Activated CD4-positive, alpha-beta memory T cell treated with anti-CD3 and anti-CD28 coated beads, Interleukin-2, amount 10 ng/mL, durations not matched to agents 7 days and 5 days (primary cell): Measurements from ENCODE around the gene AMIGO1. TPM values are rescaled to one million over a fixed set of nuclear protein-coding genes. Genes with fewer than 3 reads are reported as not detected.

Experiments used
- CTCF ChIA-PET: fragments of 350-600 bp; sonication (Branson Sonifier 250); formaldehyde crosslinking; loops from one replicate; lab custom pipeline; 2021; ENCODE audit warnings: antibody characterized with exemption, inconsistent platforms; lab: Charles Lee
- POLR2A ChIA-PET: fragments of 350-600 bp; sonication (Branson Sonifier 250); formaldehyde crosslinking; loops from one replicate; lab custom pipeline; 2021; ENCODE audit warnings: antibody characterized with exemption; lab: Charles Lee
- DNase-seq: peaks from one replicate; pipeline ENCODE4 v3.0.0-alpha.2; 2020
- H3K27ac Mint-ChIP-seq: one replicate; pipeline ENCODE4 v1.8.0; 2021; ENCODE audit warnings: mild to moderate bottlenecking, mixed read lengths
- H3K27me3 Mint-ChIP-seq: one replicate; pipeline ENCODE4 v1.8.0; 2021; ENCODE audit warnings: mixed read lengths
- H3K36me3 Mint-ChIP-seq: one replicate; pipeline ENCODE4 v1.8.0; 2021; ENCODE audit warnings: low read depth, mixed read lengths
- H3K4me1 Mint-ChIP-seq: one replicate; pipeline ENCODE4 v1.8.0; 2021; ENCODE audit warnings: mixed read lengths
- H3K4me3 Mint-ChIP-seq: one replicate; pipeline ENCODE4 v1.8.0; 2021; ENCODE audit warnings: mild to moderate bottlenecking, mixed read lengths
- H3K9me3 Mint-ChIP-seq: one replicate; pipeline ENCODE4 v1.8.0; 2021; ENCODE audit warnings: mixed read lengths
- total RNA-seq, 2 experiments: library from RNA; stranded (reverse); gene quantifications; one replicate each; pipeline ENCODE4 v1.2.3, GENCODE V29; 2021

The AMIGO1 gene
- total RNA-seq, 2 experiments from 2014 or later: 1.2 to 1.3 TPM

GRCh38 chr1:109499081-109499480 lies 10.4 kb downstream of the AMIGO1 start:
- CTCF ChIA-PET: interaction anchor here (0.6 to 25.9 kb wide), 10 partner anchors 9 to 482 kb away, joined by 3 to 779 read pairs (median 4); partner anchors contain the start of genes ATXN7L2, GNAI3 and GPR61
- H3K9me3 Mint-ChIP-seq: no peaks in the 10 kb centered on the region
- H3K27me3 Mint-ChIP-seq: no peaks in the 10 kb centered on the region
- H3K4me3 Mint-ChIP-seq: no peak overlapping the region
- no peak for DNase-seq
- no peak overlapping the region for H3K27ac Mint-ChIP-seq
- H3K4me1 Mint-ChIP-seq: peaks cover 87% of the 10 kb centered on the region
- peaks cover 41% of the 10 kb centered on the region for H3K36me3 Mint-ChIP-seq
- POLR2A ChIA-PET: interaction anchor here (1.6 to 8.1 kb wide), 3 partner anchors 15 to 49 kb away, joined by 5 to 64 read pairs (median 24); partner anchors contain the start of genes ATXN7L2 and GNAI3

GRCh38 chr1:109498161-109498801 lies 11.2 kb downstream of the AMIGO1 start:
- no peak for DNase-seq
- Mint-ChIP-seq H3K27ac (peak overlapping the region; percentile 3), H3K9me3 (no peaks in the 10 kb centered on the region), H3K4me3 (no peak overlapping the region), H3K27me3 (no peaks in the 10 kb centered on the region), H3K36me3 (peaks cover 42% of the 10 kb centered on the region), H3K4me1 (peaks cover 82% of the 10 kb centered on the region)
- CTCF ChIA-PET: interaction anchor here (0.7 to 25.9 kb wide), 11 partner anchors 8 to 481 kb away, joined by 3 to 779 read pairs (median 4); partner anchors contain the start of genes AMIGO1, ATXN7L2, GNAI3 and GPR61
- POLR2A ChIA-PET: interaction anchor here (0.7 to 8.1 kb wide), 5 partner anchors 14 to 73 kb away, joined by 4 to 64 read pairs (median 10); partner anchors contain the start of gene ATXN7L2

- Mint-ChIP-seq H3K4me3 (no peak overlapping the region), H3K4me1 (peaks cover 78% of the 10 kb centered on the region), H3K27ac (no peak overlapping the region), H3K9me3 (no peaks in the 10 kb centered on the region), H3K27me3 (no peaks in the 10 kb centered on the region), H3K36me3 (peaks cover 42% of the 10 kb centered on the region)
- no peak for DNase-seq
- CTCF ChIA-PET: interaction anchor here (0.8 to 25.9 kb wide), 8 partner anchors 8 to 218 kb away, joined by 3 to 779 read pairs (median 4); partner anchors contain the start of genes AMIGO1, ATXN7L2, GPR61 and PSRC1
- POLR2A ChIA-PET: interaction anchor here (0.7 to 8.1 kb wide), 7 partner anchors 12 to 72 kb away, joined by 3 to 64 read pairs (median 4); partner anchors contain the start of genes AMIGO1 and ATXN7L2
Observed at GRCh38 chr1:109497449-109498160, 11.9 kb downstream of the AMIGO1 start.

- peaks cover 39% of the 10 kb centered on the region for H3K36me3 Mint-ChIP-seq
- DNase-seq: no peak
- peak overlapping the region; percentile 96 for H3K4me3 Mint-ChIP-seq
- no peaks in the 10 kb centered on the region for H3K9me3 Mint-ChIP-seq
- no peak overlapping the region for H3K27ac Mint-ChIP-seq
- H3K27me3 Mint-ChIP-seq: no peaks in the 10 kb centered on the region
- ChIA-PET POLR2A (interaction anchor here (1.1 to 8.1 kb wide), 3 partner anchors 11 to 145 kb away, joined by 3 to 64 read pairs (median 6); partner anchors contain the start of genes ATXN7L2 and GNAI3), CTCF (interaction anchor here (1.1 to 25.9 kb wide), 4 partner anchors 11 to 40 kb away, joined by 3 to 779 read pairs (median 95); partner anchors contain the start of genes AMIGO1, ATXN7L2 and GPR61)
- H3K4me1 Mint-ChIP-seq: peaks cover 60% of the 10 kb centered on the region
Observed at GRCh38 chr1:109495738-109496137, 13.8 kb downstream of the AMIGO1 start.

- Mint-ChIP-seq H3K4me3 (peak within 1 kb of the TSS; percentile 96), H3K9me3 (no peaks in the 10 kb centered on the region), H3K4me1 (peaks cover 42% of the 10 kb centered on the region), H3K36me3 (peaks cover 32% of the 10 kb centered on the region), H3K27ac (peak within 1 kb of the TSS; percentile 82), H3K27me3 (no peaks in the 10 kb centered on the region)
- DNase-seq: peak; percentile 91
- POLR2A ChIA-PET: interaction anchor here (0.8 to 8.1 kb wide), 14 partner anchors 9 to 147 kb away, joined by 3 to 64 read pairs (median 6); partner anchors contain the start of genes ATXN7L2, GNAI3 and PSMA5
- CTCF ChIA-PET: interaction anchor here (0.6 to 25.9 kb wide), 23 partner anchors 10 to 687 kb away, joined by 3 to 779 read pairs (median 3); partner anchors contain the start of genes AMIGO1, ATXN7L2, GNAI3 and GPR61
Observed at GRCh38 chr1:109493805-109494539, 15.6 kb downstream of the AMIGO1 start, which contains the start of gene CYB561D1. CYB561D1 (plus strand) TSS chr1:109494094; CDS start chr1:109494140, 46 bp downstream.

- CTCF ChIA-PET: interaction anchor here (0.6 to 25.9 kb wide), 15 partner anchors 9 to 687 kb away, joined by 3 to 779 read pairs (median 4); partner anchors contain the start of genes AMIGO1, ATXN7L2, GNAI3 and GPR61
- POLR2A ChIA-PET: interaction anchor here (1.1 to 8.1 kb wide), 10 partner anchors 9 to 147 kb away, joined by 3 to 64 read pairs (median 12); partner anchors contain the start of genes ATXN7L2, GNAI3 and PSMA5
Observed at GRCh38 chr1:109493227-109493626, 16.3 kb downstream of the AMIGO1 start.

GRCh38 chr1:109492779-109493178 lies 16.7 kb downstream of the AMIGO1 start:
- H3K36me3 Mint-ChIP-seq: peaks cover 28% of the 10 kb centered on the region
- DNase-seq: no peak
- ChIA-PET CTCF (interaction anchor here (0.7 to 25.9 kb wide), 12 partner anchors 7 to 269 kb away, joined by 3 to 779 read pairs (median 6); partner anchors contain the start of genes AMIGO1, ATXN7L2, GNAI3 and GPR61), POLR2A (interaction anchor here (1.1 to 8.1 kb wide), 8 partner anchors 9 to 67 kb away, joined by 3 to 64 read pairs (median 15); partner anchors contain the start of genes ATXN7L2, GNAI3 and PSMA5)
- H3K27me3 Mint-ChIP-seq: no peaks in the 10 kb centered on the region
- H3K4me1 Mint-ChIP-seq: peaks cover 36% of the 10 kb centered on the region
- H3K9me3 Mint-ChIP-seq: no peaks in the 10 kb centered on the region
- H3K4me3 Mint-ChIP-seq: no peak overlapping the region
- H3K27ac Mint-ChIP-seq: no peak overlapping the region

More at GRCh38 chr1:109493227-109493626, 16.3 kb downstream of the AMIGO1 start:
- Mint-ChIP-seq H3K9me3 (no peaks in the 10 kb centered on the region), H3K36me3 (peaks cover 31% of the 10 kb centered on the region), H3K27ac (no peak overlapping the region), H3K4me3 (peak overlapping the region; percentile 96), H3K4me1 (peaks cover 39% of the 10 kb centered on the region), H3K27me3 (no peaks in the 10 kb centered on the region)
- DNase-seq: no peak

GRCh38 chr1:109491372-109491771 lies 18.2 kb downstream of the AMIGO1 start:
- CTCF ChIA-PET: interaction anchor here (0.7 to 25.9 kb wide), 9 partner anchors 7 to 129 kb away, joined by 3 to 779 read pairs (median 11); partner anchors contain the start of genes AMIGO1, ATXN7L2, GNAI3 and GPR61

GRCh38 chr1:109490934-109491302 lies 18.6 kb downstream of the AMIGO1 start:
- H3K27ac Mint-ChIP-seq: no peak overlapping the region
- H3K36me3 Mint-ChIP-seq: peaks cover 13% of the 10 kb centered on the region
- H3K9me3 Mint-ChIP-seq: no peaks in the 10 kb centered on the region

More at GRCh38 chr1:109491372-109491771, 18.2 kb downstream of the AMIGO1 start:
- POLR2A ChIA-PET: interaction anchor here (0.7 to 8.1 kb wide), 8 partner anchors 7 to 66 kb away, joined by 3 to 64 read pairs (median 6); partner anchors contain the start of genes ATXN7L2, GNAI3 and PSMA5
- Mint-ChIP-seq H3K36me3 (peaks cover 18% of the 10 kb centered on the region), H3K27ac (no peak overlapping the region), H3K9me3 (no peaks in the 10 kb centered on the region), H3K4me1 (peaks cover 29% of the 10 kb centered on the region), H3K4me3 (no peak overlapping the region), H3K27me3 (no peaks in the 10 kb centered on the region)
- no peak for DNase-seq

GRCh38 chr1:109490029-109490933 lies 19.2 kb downstream of the AMIGO1 start:
- Mint-ChIP-seq H3K9me3 (no peaks in the 10 kb centered on the region), H3K4me1 (peaks cover 22% of the 10 kb centered on the region), H3K27ac (no peak overlapping the region), H3K4me3 (no peak overlapping the region), H3K27me3 (no peaks in the 10 kb centered on the region), H3K36me3 (peaks cover 10% of the 10 kb centered on the region)
- DNase-seq: peak; percentile 78
- CTCF ChIA-PET: interaction anchor here (0.6 to 25.9 kb wide), 16 partner anchors 9 to 205 kb away, joined by 3 to 779 read pairs (median 4); partner anchors contain the start of genes AMIGO1, GNAI3 and GPR61
- POLR2A ChIA-PET: interaction anchor here (0.7 to 5.8 kb wide), 8 partner anchors 11 to 65 kb away, joined by 3 to 54 read pairs (median 4); partner anchors contain the start of genes AMIGO1, GNAI3 and PSMA5

More at GRCh38 chr1:109490934-109491302, 18.6 kb downstream of the AMIGO1 start:
- POLR2A ChIA-PET: interaction anchor here (0.7 to 8.1 kb wide), 9 partner anchors 7 to 65 kb away, joined by 3 to 64 read pairs (median 4); partner anchors contain the start of genes AMIGO1, ATXN7L2, GNAI3 and PSMA5
- CTCF ChIA-PET: interaction anchor here (0.7 to 25.9 kb wide), 13 partner anchors 8 to 130 kb away, joined by 3 to 779 read pairs (median 6); partner anchors contain the start of genes AMIGO1, GNAI3 and GPR61
- Mint-ChIP-seq H3K4me1 (peaks cover 25% of the 10 kb centered on the region), H3K4me3 (no peak overlapping the region), H3K27me3 (no peaks in the 10 kb centered on the region)
- DNase-seq: no peak
